K562 (cell line): Measurements from ENCODE around the gene SV2A. TPM values are rescaled to one million over a fixed set of nuclear protein-coding genes. Genes with fewer than 3 reads are reported as not detected.

ENCODE experiments used
- C11orf30 ChIP-seq: fragments of 450-650 bp; IDR thresholded peaks from 2 replicates; pipeline ENCODE4 v1.6.1; 2016; ENCODE audit warnings: low read depth, mild to moderate bottlenecking
- EZH2 ChIP-seq: IDR thresholded peaks from 2 replicates; pipeline ENCODE4 v1.6.1; 2012; ENCODE audit warnings: low read depth, mild to moderate bottlenecking, inconsistent platforms, low read length, borderline replicate concordance
- FOXK1 ChIP-seq: sonication (generic); formaldehyde crosslinking; IDR thresholded peaks from 2 replicates; pipeline ENCODE4 v1.8.0; 2022; ENCODE audit warnings: missing genetic modification reagents, mild to moderate bottlenecking, borderline replicate concordance
- HMG20B ChIP-seq: fragments of 250-450 bp; sonication (Bioruptor Pico); IDR thresholded peaks from 2 replicates; pipeline ENCODE4 v1.5.0; 2021; ENCODE audit warnings: mild to moderate bottlenecking
- KDM5B ChIP-seq: fragments of 200-600 bp; sonication (generic); IDR thresholded peaks from 2 replicates; pipeline ENCODE4 v1.6.1; 2012; ENCODE audit warnings: low read depth, mild to moderate bottlenecking, moderate library complexity, low read length, control low read depth, inconsistent platforms; ENCODE audit not compliant: insufficient replicate concordance
- NFIX ChIP-seq: fragments of 250-450 bp; sonication (Bioruptor Pico); IDR thresholded peaks from 2 replicates; pipeline ENCODE4 v1.4.0; 2020; ENCODE audit warnings: low read depth, mild to moderate bottlenecking, moderate library complexity
- NFXL1 ChIP-seq: fragments of 450-650 bp; formaldehyde crosslinking; IDR thresholded peaks from 2 replicates; pipeline ENCODE4 v1.4.0; 2021; ENCODE audit warnings: mild to moderate bottlenecking
- RBM39 ChIP-seq: fragments of 200-400 bp; formaldehyde crosslinking; optimal IDR thresholded peaks from 2 replicates; pipeline ENCODE3; 2018; ENCODE audit warnings: low read depth, low read length
- SAFB2 ChIP-seq: fragments of 200-400 bp; formaldehyde crosslinking; IDR thresholded peaks from 2 replicates; pipeline ENCODE4 v1.6.1; 2018; ENCODE audit warnings: borderline replicate concordance, low read length, low read depth, moderate library complexity; ENCODE audit not compliant: severe bottlenecking
- SMAD2 ChIP-seq: fragments of 150-350 bp; IDR thresholded peaks from 2 replicates; pipeline ENCODE4 v1.6.1; 2014; ENCODE audit warnings: low read depth, mild to moderate bottlenecking, low read length
- WHSC1 ChIP-seq: IDR thresholded peaks from one replicate; pipeline ENCODE4 v1.6.1; 2012; ENCODE audit warnings: low read length, control low read depth, inconsistent platforms
- YBX1 ChIP-seq: fragments of 450-650 bp; IDR thresholded peaks from 2 replicates; pipeline ENCODE4 v1.7.1; 2016; ENCODE audit warnings: mild to moderate bottlenecking
- ZBTB8A ChIP-seq: fragments of 450-650 bp; IDR thresholded peaks from 2 replicates; pipeline ENCODE4 v1.6.1; 2018; ENCODE audit warnings: mild to moderate bottlenecking, moderate library complexity; ENCODE audit not compliant: partially characterized antibody
- ZNF282 ChIP-seq: sonication (generic); formaldehyde crosslinking; IDR thresholded peaks from 2 replicates; pipeline ENCODE4 v1.8.1; 2023; ENCODE audit warnings: missing genetic modification reagents
- ZNF384 ChIP-seq: IDR thresholded peaks from 2 replicates; pipeline ENCODE4 v1.6.1; 2012; ENCODE audit warnings: low read depth, low read length, improper control_type of control experiment
- ZNF507 ChIP-seq: conservative IDR thresholded peaks from 2 replicates; pipeline ENCODE4 v1.6.1; 2017; ENCODE audit warnings: missing genetic modification characterization, missing compliant biosample characterization
- polyA plus RNA-seq, 8 experiments: library from polyadenylated mRNA; depleted of rRNA in 4 of 8; stranded (reverse) in 5 of 8; unstranded in 3 of 8; fragments of >200 nt; fragmentation: Nextera tagmentation in 2 of 8; fragmentation: Illumina TruSeq in 1 of 8; extraction: Ambion mirVana in 2 of 8; extraction: Trizol in 1 of 8; gene quantifications; 2 replicates each; pipeline versions ENCODE4 v1.2.1 to v1.2.3, GENCODE V29; 2011 to 2014; ENCODE audit warnings: inconsistent platforms in 1 of 8, missing spikeins in 1 of 8
- total RNA-seq, 7 experiments: library from RNA; depleted of rRNA in 6 of 7; stranded (reverse); fragments of >200 nt in 6 of 7; fragmentation: Illumina TruSeq in 2 of 7; extraction: Trizol in 2 of 7; gene quantifications; 2 replicates each; pipeline versions ENCODE4 v1.2.1 to v1.2.3, GENCODE V29; 2011 to 2021; ENCODE audit warnings: low replicate concordance in 1 of 7
- TF ChIP-seq, protein P1 (sequence below): sonication (generic); formaldehyde crosslinking; IDR thresholded peaks from 2 replicates; pipeline ENCODE4 v1.8.1; 2023; ENCODE audit warnings: mild to moderate bottlenecking, missing genetic modification reagents
- TF ChIP-seq, protein P2 (sequence below): fragments of 250-450 bp; sonication (Bioruptor Pico); IDR thresholded peaks from 2 replicates; pipeline ENCODE4 v1.4.0; 2020
- TF ChIP-seq, protein P3 (sequence below): conservative IDR thresholded peaks from 2 replicates; pipeline ENCODE4 v1.6.1; 2011; ENCODE audit warnings: low read depth, mild to moderate bottlenecking, low read length; ENCODE audit not compliant: control insufficient read depth

SV2A gene
- total and polyA plus RNA-seq, 9 of the 15 experiments (the other 6 are each of a cell fraction or from before 2014, with no cell fraction given) = 0.07 to 0.22 (median 0.11) TPM; not detected in 1

DNA sequence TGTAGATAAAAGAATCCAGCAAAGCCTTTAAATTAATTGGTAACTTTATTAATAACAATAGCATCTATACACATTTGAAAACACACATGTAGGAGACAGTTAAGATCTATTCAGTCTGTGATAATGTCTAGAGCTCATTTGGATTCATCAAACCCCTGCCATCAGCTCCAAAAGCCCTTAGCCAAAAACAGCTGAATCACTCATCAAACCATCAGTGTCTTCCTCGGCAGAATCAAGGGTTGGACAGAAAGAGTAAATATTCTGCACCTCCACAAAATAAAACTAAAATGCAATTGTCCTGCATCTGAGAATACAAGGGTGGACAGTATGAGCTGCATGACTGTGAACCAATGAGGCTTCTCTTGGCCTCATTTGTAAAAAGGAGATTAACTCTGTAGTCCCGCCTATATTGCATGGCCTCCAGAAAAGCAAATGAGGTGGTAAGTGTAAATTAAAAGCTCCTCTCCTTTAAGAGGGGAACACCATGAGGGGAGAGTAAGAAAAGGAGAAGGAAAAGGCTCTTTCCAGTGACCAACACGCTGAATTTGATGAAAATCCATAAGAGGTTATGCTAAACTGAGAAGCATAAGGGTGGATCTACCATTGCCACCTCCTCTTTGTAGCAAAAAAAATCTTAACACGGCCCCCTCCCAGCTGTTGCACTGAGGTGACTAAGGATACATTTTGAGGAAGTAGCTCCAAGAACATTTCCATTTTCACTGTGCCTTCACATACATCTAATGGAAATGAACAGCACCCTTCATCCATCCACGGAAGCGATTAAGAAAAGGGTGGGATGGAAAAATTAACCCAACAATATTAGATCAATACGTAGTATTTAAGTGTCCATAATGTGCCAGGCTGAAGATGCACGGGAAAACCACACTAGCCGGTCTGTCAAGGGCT, 33.0 kb downstream of the SV2A start (continued):
- TF ChIP-seq, protein P1, sequence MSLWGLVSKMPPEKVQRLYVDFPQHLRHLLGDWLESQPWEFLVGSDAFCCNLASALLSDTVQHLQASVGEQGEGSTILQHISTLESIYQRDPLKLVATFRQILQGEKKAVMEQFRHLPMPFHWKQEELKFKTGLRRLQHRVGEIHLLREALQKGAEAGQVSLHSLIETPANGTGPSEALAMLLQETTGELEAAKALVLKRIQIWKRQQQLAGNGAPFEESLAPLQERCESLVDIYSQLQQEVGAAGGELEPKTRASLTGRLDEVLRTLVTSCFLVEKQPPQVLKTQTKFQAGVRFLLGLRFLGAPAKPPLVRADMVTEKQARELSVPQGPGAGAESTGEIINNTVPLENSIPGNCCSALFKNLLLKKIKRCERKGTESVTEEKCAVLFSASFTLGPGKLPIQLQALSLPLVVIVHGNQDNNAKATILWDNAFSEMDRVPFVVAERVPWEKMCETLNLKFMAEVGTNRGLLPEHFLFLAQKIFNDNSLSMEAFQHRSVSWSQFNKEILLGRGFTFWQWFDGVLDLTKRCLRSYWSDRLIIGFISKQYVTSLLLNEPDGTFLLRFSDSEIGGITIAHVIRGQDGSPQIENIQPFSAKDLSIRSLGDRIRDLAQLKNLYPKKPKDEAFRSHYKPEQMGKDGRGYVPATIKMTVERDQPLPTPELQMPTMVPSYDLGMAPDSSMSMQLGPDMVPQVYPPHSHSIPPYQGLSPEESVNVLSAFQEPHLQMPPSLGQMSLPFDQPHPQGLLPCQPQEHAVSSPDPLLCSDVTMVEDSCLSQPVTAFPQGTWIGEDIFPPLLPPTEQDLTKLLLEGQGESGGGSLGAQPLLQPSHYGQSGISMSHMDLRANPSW (CRISPR knock-in tag) = no peak
- TF ChIP-seq, protein P2, sequence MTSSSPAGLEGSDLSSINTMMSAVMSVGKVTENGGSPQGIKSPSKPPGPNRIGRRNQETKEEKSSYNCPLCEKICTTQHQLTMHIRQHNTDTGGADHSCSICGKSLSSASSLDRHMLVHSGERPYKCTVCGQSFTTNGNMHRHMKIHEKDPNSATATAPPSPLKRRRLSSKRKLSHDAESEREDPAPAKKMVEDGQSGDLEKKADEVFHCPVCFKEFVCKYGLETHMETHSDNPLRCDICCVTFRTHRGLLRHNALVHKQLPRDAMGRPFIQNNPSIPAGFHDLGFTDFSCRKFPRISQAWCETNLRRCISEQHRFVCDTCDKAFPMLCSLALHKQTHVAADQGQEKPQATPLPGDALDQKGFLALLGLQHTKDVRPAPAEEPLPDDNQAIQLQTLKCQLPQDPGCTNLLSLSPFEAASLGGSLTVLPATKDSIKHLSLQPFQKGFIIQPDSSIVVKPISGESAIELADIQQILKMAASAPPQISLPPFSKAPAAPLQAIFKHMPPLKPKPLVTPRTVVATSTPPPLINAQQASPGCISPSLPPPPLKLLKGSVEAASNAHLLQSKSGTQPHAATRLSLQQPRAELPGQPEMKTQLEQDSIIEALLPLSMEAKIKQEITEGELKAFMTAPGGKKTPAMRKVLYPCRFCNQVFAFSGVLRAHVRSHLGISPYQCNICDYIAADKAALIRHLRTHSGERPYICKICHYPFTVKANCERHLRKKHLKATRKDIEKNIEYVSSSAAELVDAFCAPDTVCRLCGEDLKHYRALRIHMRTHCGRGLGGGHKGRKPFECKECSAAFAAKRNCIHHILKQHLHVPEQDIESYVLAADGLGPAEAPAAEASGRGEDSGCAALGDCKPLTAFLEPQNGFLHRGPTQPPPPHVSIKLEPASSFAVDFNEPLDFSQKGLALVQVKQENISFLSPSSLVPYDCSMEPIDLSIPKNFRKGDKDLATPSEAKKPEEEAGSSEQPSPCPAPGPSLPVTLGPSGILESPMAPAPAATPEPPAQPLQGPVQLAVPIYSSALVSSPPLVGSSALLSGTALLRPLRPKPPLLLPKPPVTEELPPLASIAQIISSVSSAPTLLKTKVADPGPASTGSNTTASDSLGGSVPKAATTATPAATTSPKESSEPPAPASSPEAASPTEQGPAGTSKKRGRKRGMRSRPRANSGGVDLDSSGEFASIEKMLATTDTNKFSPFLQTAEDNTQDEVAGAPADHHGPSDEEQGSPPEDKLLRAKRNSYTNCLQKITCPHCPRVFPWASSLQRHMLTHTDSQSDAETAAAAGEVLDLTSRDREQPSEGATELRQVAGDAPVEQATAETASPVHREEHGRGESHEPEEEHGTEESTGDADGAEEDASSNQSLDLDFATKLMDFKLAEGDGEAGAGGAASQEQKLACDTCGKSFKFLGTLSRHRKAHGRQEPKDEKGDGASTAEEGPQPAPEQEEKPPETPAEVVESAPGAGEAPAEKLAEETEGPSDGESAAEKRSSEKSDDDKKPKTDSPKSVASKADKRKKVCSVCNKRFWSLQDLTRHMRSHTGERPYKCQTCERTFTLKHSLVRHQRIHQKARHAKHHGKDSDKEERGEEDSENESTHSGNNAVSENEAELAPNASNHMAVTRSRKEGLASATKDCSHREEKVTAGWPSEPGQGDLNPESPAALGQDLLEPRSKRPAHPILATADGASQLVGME (CRISPR knock-in tag) = no peak
- TF ChIP-seq ZNF384 (peak; percentile 92), RBM39 (no peak), C11orf30 (peak; percentile 81), EZH2 (no peak), NFIX (no peak), SAFB2 (no peak), HMG20B (CRISPR knock-in tag) (no peak), FOXK1 (no peak), YBX1 (no peak), ZNF507 (no peak), KDM5B (no peak), SMAD2 (no peak), NFXL1 (CRISPR knock-in tag) (no peak), WHSC1 (no peak), ZNF282 (no peak), ZBTB8A (no peak)
- TF ChIP-seq, protein P3, sequence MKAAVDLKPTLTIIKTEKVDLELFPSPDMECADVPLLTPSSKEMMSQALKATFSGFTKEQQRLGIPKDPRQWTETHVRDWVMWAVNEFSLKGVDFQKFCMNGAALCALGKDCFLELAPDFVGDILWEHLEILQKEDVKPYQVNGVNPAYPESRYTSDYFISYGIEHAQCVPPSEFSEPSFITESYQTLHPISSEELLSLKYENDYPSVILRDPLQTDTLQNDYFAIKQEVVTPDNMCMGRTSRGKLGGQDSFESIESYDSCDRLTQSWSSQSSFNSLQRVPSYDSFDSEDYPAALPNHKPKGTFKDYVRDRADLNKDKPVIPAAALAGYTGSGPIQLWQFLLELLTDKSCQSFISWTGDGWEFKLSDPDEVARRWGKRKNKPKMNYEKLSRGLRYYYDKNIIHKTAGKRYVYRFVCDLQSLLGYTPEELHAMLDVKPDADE = no peak
